DMS153 (cell line): Measurements from ENCODE around the gene POLD2.
"Not testable (repeated sequence)": the region's sequence is repeated elsewhere in the genome, so short reads cannot be mapped to it uniquely, and the experiment has no call there.

Experiments
- DNase-seq: peaks from one replicate; lab custom pipeline; 2025; lab: John Stamatoyannopoulos, UW

The POLD2 gene

GRCh38 chr7:44138698-44139097 is 15.3 kb upstream of the POLD2 start:
- no peak for DNase-seq

DNA sequence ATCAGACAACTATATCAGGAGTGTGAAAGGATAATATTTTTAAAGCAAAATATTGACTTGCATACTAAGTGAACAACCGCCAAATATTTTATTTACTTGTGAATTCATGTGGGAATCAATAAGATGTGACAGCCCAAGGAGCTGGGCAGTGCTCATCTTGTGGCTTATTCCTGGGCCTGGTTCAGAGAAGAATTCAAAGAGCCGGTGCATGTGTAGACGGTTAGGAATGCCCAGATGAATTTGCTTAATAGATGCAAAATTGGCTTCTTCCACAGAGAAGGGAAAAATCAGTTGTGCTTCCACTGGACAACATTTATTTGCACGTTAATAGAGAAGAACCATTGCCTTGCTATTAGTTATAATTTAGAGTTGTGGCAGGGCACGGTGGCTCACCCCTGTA is 13.4 kb upstream of the POLD2 start:
- no peak for DNase-seq

- no peak for DNase-seq
These were observed 11.7 kb upstream of the POLD2 start for GRCh38 chr7:44134943-44135628.

DNA sequence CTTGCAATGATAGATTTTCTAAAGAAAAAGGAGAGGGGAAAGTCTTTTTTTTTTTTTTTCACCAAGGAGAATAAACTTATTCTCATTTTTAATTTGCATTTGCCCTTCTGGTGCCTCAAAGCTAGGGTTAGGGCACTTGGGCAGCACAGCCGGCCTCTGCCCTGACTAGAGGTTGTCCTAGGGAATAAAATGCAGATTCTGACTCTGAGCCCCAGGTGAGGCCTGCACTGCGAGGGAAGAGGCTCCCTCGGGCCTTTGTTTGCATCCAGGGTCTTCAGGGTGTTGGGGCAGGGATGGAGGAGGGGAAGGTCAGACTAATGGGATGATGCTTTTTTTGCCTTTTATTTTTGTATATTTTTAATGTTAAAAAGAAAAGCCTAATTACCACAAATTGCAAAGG is 9.9 kb upstream of the POLD2 start:
- DNase-seq: no peak

DNA sequence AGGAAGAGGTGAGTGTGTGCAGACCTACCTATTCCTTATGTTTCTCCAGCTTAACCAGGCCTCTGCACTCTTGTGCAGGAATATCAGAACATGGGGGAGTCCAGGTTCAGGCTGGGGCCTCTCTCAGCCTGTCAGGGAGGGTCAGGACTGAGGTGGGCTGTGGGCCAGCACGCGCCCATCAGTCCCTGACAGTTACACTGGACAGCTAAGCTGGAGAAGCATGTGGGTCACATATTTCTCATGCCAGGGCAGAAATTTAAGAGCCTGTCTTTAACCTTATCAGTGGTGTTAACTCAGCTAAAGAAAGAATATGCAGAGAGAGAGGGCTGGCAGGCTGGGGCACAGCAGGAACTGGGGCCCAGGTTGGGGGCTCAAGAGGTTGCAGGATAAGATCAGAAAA is 8.7 kb upstream of the POLD2 start:
- no peak for DNase-seq

- no peak for DNase-seq
These were observed 8.1 kb upstream of the POLD2 start for GRCh38 chr7:44131173-44132029.

- DNase-seq: no peak
These were observed 5.6 kb upstream of the POLD2 start for GRCh38 chr7:44128721-44129582.

GRCh38 chr7:44127161-44127560 is 3.8 kb upstream of the POLD2 start:
- no peak for DNase-seq

- not testable (repeated sequence) for DNase-seq
These were observed 3.2 kb upstream of the POLD2 start for GRCh38 chr7:44126574-44126973.

- DNase-seq: no peak
These were observed 1.5 kb upstream of the POLD2 start for GRCh38 chr7:44124822-44125202.

DNA sequence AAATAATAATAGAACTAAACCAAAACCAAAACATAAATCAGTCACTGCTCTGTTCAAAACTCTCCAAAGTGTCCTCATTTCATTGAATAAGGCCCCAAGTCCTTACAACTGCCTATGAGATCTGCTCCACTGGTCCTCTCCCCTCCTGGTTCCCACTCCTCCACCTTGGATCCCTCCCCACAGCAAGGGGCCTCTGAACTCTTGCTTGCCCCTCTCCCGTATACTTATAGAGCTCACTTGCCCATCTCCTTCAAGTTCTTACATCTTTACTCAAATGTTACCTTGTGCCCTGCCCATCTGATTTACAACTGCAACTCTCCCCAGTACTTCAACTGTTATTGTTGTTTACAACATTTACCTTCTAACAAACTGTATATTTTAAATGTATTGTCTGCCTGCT is 819 bp downstream of the POLD2 start:
- DNase-seq: no peak

GRCh38 chr7:44121761-44122420 is 1.5 kb downstream of the POLD2 start:
- DNase-seq: no peak

GRCh38 chr7:44120395-44120794 is 3.0 kb downstream of the POLD2 start:
- no peak for DNase-seq

GRCh38 chr7:44119829-44120380 is 3.4 kb downstream of the POLD2 start:
- DNase-seq: no peak

GRCh38 chr7:44117801-44118429 is 5.4 kb downstream of the POLD2 start:
- DNase-seq: no peak

DNA sequence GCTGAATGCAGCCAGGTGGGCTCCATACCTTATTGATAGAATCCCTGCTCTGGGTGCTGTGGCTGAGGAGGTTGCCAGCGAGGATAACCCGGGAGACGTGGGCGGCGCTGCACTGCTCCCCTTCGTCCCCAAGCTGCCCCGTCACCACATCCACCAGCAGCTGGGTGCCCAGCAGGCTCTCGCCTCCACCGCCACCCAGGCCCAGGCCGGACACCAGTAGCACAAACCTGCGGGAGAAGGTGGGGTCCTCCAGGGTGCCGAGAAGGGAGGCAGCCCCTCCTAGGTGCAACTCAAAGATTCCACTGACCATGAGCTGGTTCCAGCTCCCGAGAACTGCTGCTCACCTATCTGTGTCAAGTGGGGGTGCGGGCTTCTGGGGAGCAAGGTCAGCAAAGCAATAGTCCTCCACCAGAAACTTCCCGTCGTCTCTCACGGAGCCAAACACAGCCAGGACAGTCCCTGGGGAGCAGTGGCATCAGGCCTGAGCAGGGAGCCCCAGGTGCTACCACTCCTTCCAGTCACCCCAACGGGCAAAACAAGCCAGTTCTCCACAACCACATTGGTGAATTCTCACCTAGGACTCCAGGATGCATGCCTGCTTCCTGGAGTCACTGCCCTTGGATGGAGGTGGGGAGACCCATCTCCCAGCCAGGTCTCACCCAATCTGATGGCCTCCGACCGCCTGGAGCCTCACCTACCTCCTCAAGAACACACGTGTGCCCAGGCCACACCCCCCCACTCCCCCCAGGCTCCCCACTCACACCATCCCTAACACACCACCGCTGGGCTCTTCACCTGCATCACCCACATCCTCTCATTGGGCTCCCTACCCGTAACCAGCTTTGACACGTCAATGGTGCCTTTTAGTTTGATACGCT is 6.3 kb downstream of the POLD2 start:
- DNase-seq: no peak

- no peak for DNase-seq
These were observed 7.1 kb downstream of the POLD2 start for GRCh38 chr7:44116087-44116788.

DNA sequence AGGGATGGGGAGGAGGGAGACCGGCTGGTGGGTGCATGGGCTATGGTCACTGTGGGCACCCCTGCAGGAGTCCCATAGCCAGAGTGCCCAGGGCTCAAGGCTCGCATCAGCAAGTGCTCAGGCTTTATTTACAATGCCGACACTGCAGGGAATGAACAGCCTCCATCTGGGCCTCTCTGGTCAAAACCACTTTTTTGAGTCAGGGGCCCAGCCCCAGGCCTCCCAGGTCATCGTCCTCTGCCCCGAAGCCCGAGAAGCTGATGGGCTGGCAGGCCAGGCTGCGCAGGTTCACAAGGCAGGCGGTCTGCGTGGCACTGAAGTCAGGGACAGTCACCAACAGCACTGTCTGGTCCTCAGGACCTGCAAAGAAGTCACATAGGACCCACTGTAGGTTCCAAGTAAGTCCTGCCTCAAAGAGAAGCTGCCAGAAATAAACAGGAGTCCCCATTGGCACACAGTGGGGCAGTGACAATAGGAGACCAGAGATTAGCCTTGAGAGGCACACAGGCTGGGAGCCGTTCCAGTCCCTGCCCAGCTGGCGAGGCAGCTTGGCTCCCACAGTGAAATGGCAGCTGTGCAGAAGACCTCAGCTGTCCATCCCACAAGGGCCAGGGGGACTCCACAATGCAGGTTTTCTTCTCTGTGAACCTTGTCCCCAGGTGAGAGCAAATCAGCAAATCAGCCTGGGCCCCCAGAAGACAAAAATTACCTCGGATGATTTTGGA is 8.6 kb downstream of the POLD2 start:
- no peak for DNase-seq

DNA sequence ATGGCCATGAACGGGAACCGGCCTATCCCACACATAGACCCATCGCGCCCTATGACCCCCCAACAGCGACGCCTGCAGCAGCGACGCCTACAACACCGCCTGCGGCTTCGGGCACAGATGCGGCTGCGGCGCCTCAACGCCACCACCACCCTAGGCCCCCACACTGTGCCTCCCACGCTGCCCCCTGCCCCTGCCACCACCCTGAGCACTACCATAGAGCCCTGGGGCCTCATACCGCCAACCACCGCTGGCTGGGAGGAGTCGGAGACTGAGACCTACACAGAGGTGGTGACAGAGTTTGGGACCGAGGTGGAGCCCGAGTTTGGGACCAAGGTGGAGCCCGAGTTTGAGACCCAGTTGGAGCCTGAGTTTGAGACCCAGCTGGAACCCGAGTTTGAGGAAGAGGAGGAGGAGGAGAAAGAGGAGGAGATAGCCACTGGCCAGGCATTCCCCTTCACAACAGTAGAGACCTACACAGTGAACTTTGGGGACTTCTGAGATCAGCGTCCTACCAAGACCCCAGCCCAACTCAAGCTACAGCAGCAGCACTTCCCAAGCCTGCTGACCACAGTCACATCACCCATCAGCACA is 9.5 kb downstream of the POLD2 start:
- no peak for DNase-seq
